Spleen (tissue), 11 donors: Measurements from ENCODE around the gene EFNA2. TPM values are rescaled to one million over a fixed set of nuclear protein-coding genes. Genes with fewer than 3 reads are reported as not detected.
A peak's percentile ranks its signal among the peaks of the same experiment; 100 is the strongest.
"Not testable (repeated sequence)": the region's sequence is repeated elsewhere in the genome, so short reads cannot be mapped to it uniquely, and the experiment has no call there.

Source experiments
- DNase-seq: peaks from one replicate; pipeline ENCODE4 v3.0.0-alpha.2; 2020
- H3K27ac ChIP-seq, 8 donors: fragments of 200-600 bp; sonication (generic) in 7 of 8; 1 replicate in 4 of 8; 2 replicates in 4 of 8; pipeline versions ENCODE4 v1.5.0 to v1.8.0; 2016 to 2021; ENCODE audit warnings: inconsistent platforms in 4 of 8, mild to moderate bottlenecking in 4 of 8, moderate library complexity in 1 of 8
- H3K27me3 ChIP-seq, 7 donors: fragments of 200-600 bp; sonication (generic) in 6 of 7; replicated peaks in 1 of 7; 1 replicate in 4 of 7; 2 replicates in 3 of 7; pipeline versions ENCODE4 v1.5.0 to v1.8.0; 2016 to 2021; ENCODE audit warnings: inconsistent platforms in 3 of 7, mild to moderate bottlenecking in 1 of 7
- H3K36me3 ChIP-seq, 6 donors: fragments of 200-600 bp; sonication (generic) in 5 of 6; 1 replicate in 4 of 6; 2 replicates in 2 of 6; pipeline versions ENCODE4 v1.5.0 to v1.8.0; 2016 to 2021; ENCODE audit warnings: inconsistent platforms in 2 of 6
- H3K4me1 ChIP-seq, 6 donors: fragments of 200-600 bp; sonication (generic) in 5 of 6; 1 replicate in 3 of 6; 2 replicates in 3 of 6; pipeline versions ENCODE4 v1.5.0 to v1.8.0; 2016 to 2021; ENCODE audit warnings: inconsistent platforms in 3 of 6
- H3K4me3 ChIP-seq, 8 donors: fragments of 200-600 bp; sonication (generic) in 7 of 8; 1 replicate in 4 of 8; 2 replicates in 4 of 8; pipeline versions ENCODE4 v1.5.0 to v1.8.0; 2016 to 2021; ENCODE audit warnings: inconsistent platforms in 4 of 8, mild to moderate bottlenecking in 4 of 8, moderate library complexity in 2 of 8
- H3K9me3 ChIP-seq, 8 donors: fragments of 200-600 bp; sonication (generic) in 7 of 8; 1 replicate in 4 of 8; 2 replicates in 4 of 8; pipeline versions ENCODE4 v1.5.0 to v1.8.0; 2016 to 2021; ENCODE audit warnings: inconsistent platforms in 4 of 8
- POLR2A ChIP-seq, 3 donors: fragments of 450-650 bp; IDR thresholded peaks; one replicate each; pipeline ENCODE4 v1.5.1; 2017; ENCODE audit warnings: antibody characterized with exemption in 3 of 3, mild to moderate bottlenecking in 1 of 3
- POLR2AphosphoS5 ChIP-seq, 3 donors: sonication (generic); formaldehyde crosslinking; IDR thresholded peaks; one replicate each; pipeline ENCODE4 v1.5.1; 2017; ENCODE audit warnings: antibody characterized with exemption in 3 of 3
- WGBS, 5 donors: extraction: QIAGEN DNeasy Blood & Tissue Kit in 3 of 5; methylation state at CpG; one replicate each; pipeline versions ENCODE4 v1.1.5 to v1.1.7; 2013 to 2018; 5-methylcytosine and 5-hydroxymethylcytosine counted together
- intact Hi-C: fragments of 100-400 bp; cut with DNase I; formaldehyde crosslinking; loops from one replicate; pipeline ENCODE4 v1.15.0; 2023; ENCODE audit warnings: low total_unique reads
- polyA plus RNA-seq, 3 donors: library from polyadenylated mRNA; stranded (reverse); fragments of 200-250 nt; gene quantifications; one replicate each; pipeline ENCODE4 v1.2.1, GENCODE V29; 2013
- total RNA-seq, 7 donors: library from RNA; depleted of rRNA in 3 of 7; stranded (reverse); fragments of >200 nt in 3 of 7; fragmentation: NEBNext Ultra II Directional in 4 of 7; extraction: Animal tissue kit (Norgen Biotek cat#: 25700) in 4 of 7; gene quantifications; one replicate each; pipeline versions ENCODE4 v1.1.0 to v1.2.1, GENCODE V29; 2016 to 2021
- TF ChIP-seq, protein P1 (sequence below), 11 experiments: fragments of 200-600 bp in 7 of 11; fragments of 450-650 bp in 4 of 11; sonication (generic) in 4 of 11; IDR thresholded peaks in 8 of 11; conservative IDR thresholded peaks in 3 of 11; 1 replicate in 7 of 11; 2 replicates in 4 of 11; pipeline versions ENCODE4 v1.4.0 to v1.8.0; 2016 to 2021; ENCODE audit warnings: antibody characterized with exemption in 11 of 11, inconsistent platforms in 4 of 11, mild to moderate bottlenecking in 1 of 11
- donor health status: healthy with polysubstance abuse.
- donor health status: DM: no; HTN: no; CAD: no; lungs with moderate emphysema.
- donor health status: DM: no; HTN: no; CAD: no.
- donor health status: Bipolar disorder and iron deficiency.
- donor health status: healthy.
- donor health status: DM: no; HTN: no; CAD: no.
- donor health status: DM: yes; HTN: yes; CAD: no.

The EFNA2 gene
- total and polyA plus RNA-seq, 10 donors: not detected

- no peak overlapping the region for H3K4me3 ChIP-seq
- intact Hi-C loops: no loop called here
- H3K4me1 ChIP-seq: no peaks in the 10 kb centered on the region
- H3K9me3 ChIP-seq: no peaks in the 10 kb centered on the region
- H3K36me3 ChIP-seq: no peaks in the 10 kb centered on the region
- DNase-seq: peak; percentile 62
- TF ChIP-seq POLR2AphosphoS5 (IDR thresholded peaks at IDR 0.05) (no peak), POLR2A (IDR thresholded peaks at IDR 0.05) (no peak)
- TF ChIP-seq, protein P1, sequence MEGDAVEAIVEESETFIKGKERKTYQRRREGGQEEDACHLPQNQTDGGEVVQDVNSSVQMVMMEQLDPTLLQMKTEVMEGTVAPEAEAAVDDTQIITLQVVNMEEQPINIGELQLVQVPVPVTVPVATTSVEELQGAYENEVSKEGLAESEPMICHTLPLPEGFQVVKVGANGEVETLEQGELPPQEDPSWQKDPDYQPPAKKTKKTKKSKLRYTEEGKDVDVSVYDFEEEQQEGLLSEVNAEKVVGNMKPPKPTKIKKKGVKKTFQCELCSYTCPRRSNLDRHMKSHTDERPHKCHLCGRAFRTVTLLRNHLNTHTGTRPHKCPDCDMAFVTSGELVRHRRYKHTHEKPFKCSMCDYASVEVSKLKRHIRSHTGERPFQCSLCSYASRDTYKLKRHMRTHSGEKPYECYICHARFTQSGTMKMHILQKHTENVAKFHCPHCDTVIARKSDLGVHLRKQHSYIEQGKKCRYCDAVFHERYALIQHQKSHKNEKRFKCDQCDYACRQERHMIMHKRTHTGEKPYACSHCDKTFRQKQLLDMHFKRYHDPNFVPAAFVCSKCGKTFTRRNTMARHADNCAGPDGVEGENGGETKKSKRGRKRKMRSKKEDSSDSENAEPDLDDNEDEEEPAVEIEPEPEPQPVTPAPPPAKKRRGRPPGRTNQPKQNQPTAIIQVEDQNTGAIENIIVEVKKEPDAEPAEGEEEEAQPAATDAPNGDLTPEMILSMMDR (IDR thresholded peaks at IDR 0.05 in 8 of 11, conservative IDR thresholded peaks at IDR 0.05 in 3 of 11): no peak
- WGBS, 5 donors: 87 to 94% (median 91%) methylated on average over 13 to 28 of the region's 28 CpGs
- peaks cover 0 to 10% (median 0%) of the 10 kb centered on the region in 7 donors for H3K27me3 ChIP-seq
- H3K27ac ChIP-seq: no peak overlapping the region
These were observed 18.7 kb downstream of the EFNA2 start for GRCh38 chr19:1304197-1304924.

- H3K4me3 ChIP-seq, H3K27ac ChIP-seq, H3K9me3 ChIP-seq, DNase-seq, H3K36me3 ChIP-seq, H3K4me1 ChIP-seq, intact Hi-C loops: not testable (repeated sequence)
- H3K27me3 ChIP-seq: peaks cover 0 to 11% (median 0%) of the 10 kb centered on the region in 7 donors
- 81 to 90% (median 89%) methylated on average over 9 of the region's 9 CpGs for WGBS, 5 donors
These were observed 19.7 kb downstream of the EFNA2 start for GRCh38 chr19:1305354-1305753.

DNA sequence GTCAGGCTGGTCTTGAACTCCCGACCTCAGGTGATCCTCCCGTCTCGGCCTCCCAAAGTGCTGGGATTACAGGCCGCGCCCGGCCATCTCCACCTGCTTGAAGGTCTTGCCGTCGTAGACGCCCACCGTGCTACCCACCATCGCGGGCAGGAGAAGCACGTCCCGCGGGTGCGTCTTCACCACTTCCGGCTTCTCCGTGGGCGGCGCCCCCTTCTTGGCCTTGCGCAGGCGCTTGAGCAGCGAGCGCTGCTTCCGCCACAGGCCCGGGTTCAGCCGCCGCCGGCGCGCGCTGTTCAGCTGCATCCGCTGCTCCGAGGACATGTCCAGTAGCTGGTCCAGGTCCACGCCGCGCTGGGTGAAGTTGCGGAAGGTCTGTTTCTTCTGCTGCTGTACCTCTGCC lies 21.6 kb downstream of the EFNA2 start:
- no peaks in the 10 kb centered on the region for H3K9me3 ChIP-seq
- H3K36me3 ChIP-seq: no peaks in the 10 kb centered on the region
- TF ChIP-seq, protein P1 (IDR thresholded peaks at IDR 0.05 in 8 of 11, conservative IDR thresholded peaks at IDR 0.05 in 3 of 11): no peak
- TF ChIP-seq POLR2AphosphoS5 (IDR thresholded peaks at IDR 0.05) (no peak), POLR2A (IDR thresholded peaks at IDR 0.05) (no peak)
- peaks cover 0 to 30% (median 0%) of the 10 kb centered on the region in 7 donors for H3K27me3 ChIP-seq
- H3K27ac ChIP-seq: no peak overlapping the region
- no peak for DNase-seq
- intact Hi-C loops: no loop called here
- 89 to 93% (median 92%) methylated on average over 27 to 38 of the region's 38 CpGs for WGBS, 5 donors
- no peak overlapping the region for H3K4me3 ChIP-seq
- H3K4me1 ChIP-seq: no peaks in the 10 kb centered on the region

GRCh38 chr19:1307755-1308303 lies 22.2 kb downstream of the EFNA2 start:
- no peaks in the 10 kb centered on the region for H3K9me3 ChIP-seq
- TF ChIP-seq POLR2AphosphoS5 (IDR thresholded peaks at IDR 0.05): no peak
- TF ChIP-seq POLR2A (IDR thresholded peaks at IDR 0.05): no peak
- TF ChIP-seq, protein P1 (IDR thresholded peaks at IDR 0.05 in 8 of 11, conservative IDR thresholded peaks at IDR 0.05 in 3 of 11): no peak
- no peak overlapping the region for H3K4me3 ChIP-seq
- WGBS, 5 donors: 91 to 96% (median 93%) methylated on average over 5 to 20 of the region's 20 CpGs
- H3K36me3 ChIP-seq: no peaks in the 10 kb centered on the region
- H3K4me1 ChIP-seq: no peaks in the 10 kb centered on the region
- H3K27me3 ChIP-seq: peaks cover 0 to 35% (median 0%) of the 10 kb centered on the region in 7 donors
- intact Hi-C loops: no loop called here
- no peak overlapping the region for H3K27ac ChIP-seq
- no peak for DNase-seq
